Measurements from ENCODE around the gene FRMPD2. TPM values are rescaled to one million over a fixed set of nuclear protein-coding genes. Genes with fewer than 3 reads are reported as not detected.

FRMPD2 gene
- total and polyA plus RNA-seq, 4 donors, result 0.28 TPM; not detected in 3

- no peaks in the 10 kb centered on the region for H3K4me1 ChIP-seq (ENCODE audit: control insufficient read depth in 4 of 4, insufficient read depth in 4 of 4, low read length in 3 of 4)
These were observed 79.7 kb downstream of the FRMPD2 start for GRCh38 chr10:48194830-48195229.

GRCh38 chr10:48193556-48193955, 80.9 kb downstream of the FRMPD2 start:
- no peak overlapping the region for H3K4me3 ChIP-seq (ENCODE audit: low read depth in 1 of 3, low read length in 3 of 3)
- WGBS, result 94% methylated on average over 2 of the region's 2 CpGs
- TF ChIP-seq TAF1 (conservative IDR thresholded peaks at IDR 0.05) (no peak), CTCF (IDR thresholded peaks at IDR 0.05; ENCODE audit: low read depth, low read length, missing input control) (no peak), SP1 (IDR thresholded peaks at IDR 0.05) (no peak), HNF4G (IDR thresholded peaks at IDR 0.05) (no peak), RAD21 (IDR thresholded peaks at IDR 0.05) (no peak), FOXA2 (IDR thresholded peaks at IDR 0.05) (no peak), HNF4A (conservative IDR thresholded peaks at IDR 0.05) (no peak), NR2F2 (IDR thresholded peaks at IDR 0.05) (no peak), RXRA (IDR thresholded peaks at IDR 0.05) (no peak), GABPA (IDR thresholded peaks at IDR 0.05 in 1 of 2, conservative IDR thresholded peaks at IDR 0.05 in 1 of 2) (no peak), REST (IDR thresholded peaks at IDR 0.05) (no peak), ZBTB33 (IDR thresholded peaks at IDR 0.05) (no peak), FOXA1 (IDR thresholded peaks at IDR 0.05) (no peak), ATF3 (IDR thresholded peaks at IDR 0.05) (no peak), MAX (IDR thresholded peaks at IDR 0.05) (no peak)

More at GRCh38 chr10:48194830-48195229, 79.7 kb downstream of the FRMPD2 start:
- DNase-seq (ENCODE audit: low spot score), result no peak
- TF ChIP-seq YY1 (IDR thresholded peaks at IDR 0.05) (no peak), NR2F2 (IDR thresholded peaks at IDR 0.05) (no peak), RAD21 (IDR thresholded peaks at IDR 0.05) (no peak), HNF4G (IDR thresholded peaks at IDR 0.05) (peak; percentile 13), GABPA (IDR thresholded peaks at IDR 0.05 in 1 of 2, conservative IDR thresholded peaks at IDR 0.05 in 1 of 2) (no peak), TAF1 (conservative IDR thresholded peaks at IDR 0.05) (no peak), RXRA (IDR thresholded peaks at IDR 0.05) (no peak), FOXA1 (IDR thresholded peaks at IDR 0.05) (no peak), JUND (IDR thresholded peaks at IDR 0.05) (no peak), HNF4A (conservative IDR thresholded peaks at IDR 0.05) (peak in 1 of 2 donors; percentile 12), FOXA2 (IDR thresholded peaks at IDR 0.05) (no peak), REST (IDR thresholded peaks at IDR 0.05) (no peak)
- H3K27ac ChIP-seq (ENCODE audit: low read depth in 1 of 2, low read length in 2 of 2), result no peak overlapping the region
- WGBS, result 82% methylated on average over 1 of the region's 1 CpG
- no peaks in the 10 kb centered on the region for H3K36me3 ChIP-seq (ENCODE audit: control insufficient read depth in 4 of 4, insufficient read depth in 3 of 4, low read depth in 1 of 4, low read length in 3 of 4)
- no peaks in the 10 kb centered on the region for H3K27me3 ChIP-seq (ENCODE audit: control insufficient read depth in 4 of 4, insufficient read depth in 4 of 4, low read length in 3 of 4)
- H3K4me3 ChIP-seq (ENCODE audit: low read depth in 1 of 3, low read length in 3 of 3), result no peak overlapping the region
- no peaks in the 10 kb centered on the region for H3K9me3 ChIP-seq (ENCODE audit: control insufficient read depth in 4 of 4, low read length in 3 of 4)
- H3K9ac ChIP-seq (ENCODE audit: low read depth in 1 of 2, low read length in 2 of 2), result no peak overlapping the region

More at GRCh38 chr10:48193556-48193955, 80.9 kb downstream of the FRMPD2 start:
- Histone ChIP-seq H3K27ac (ENCODE audit: low read depth in 1 of 2, low read length in 2 of 2) (no peak overlapping the region), H3K36me3 (ENCODE audit: control insufficient read depth in 4 of 4, insufficient read depth in 3 of 4, low read depth in 1 of 4, low read length in 3 of 4) (no peaks in the 10 kb centered on the region), H3K9ac (ENCODE audit: low read depth in 1 of 2, low read length in 2 of 2) (no peak overlapping the region), H3K9me3 (ENCODE audit: control insufficient read depth in 4 of 4, low read length in 3 of 4) (no peaks in the 10 kb centered on the region), H3K27me3 (ENCODE audit: control insufficient read depth in 4 of 4, insufficient read depth in 4 of 4, low read length in 3 of 4) (no peaks in the 10 kb centered on the region), H3K4me1 (ENCODE audit: control insufficient read depth in 4 of 4, insufficient read depth in 4 of 4, low read length in 3 of 4) (no peaks in the 10 kb centered on the region)
- DNase-seq (ENCODE audit: low spot score), result no peak
